Mammary epithelial cell (primary cell): ENCODE measurements around the gene GJB3.

Experiments used
- EZH2 ChIP-seq: IDR thresholded peaks from 2 replicates; pipeline ENCODE4 v1.6.1; 2012; ENCODE audit warnings: low read length, inconsistent platforms, borderline replicate concordance
- TF ChIP-seq, protein P1 (sequence below), 2 donors: IDR thresholded peaks in 1 of 2; conservative IDR thresholded peaks in 1 of 2; 2 replicates each; pipeline ENCODE4 v1.5.1; 2011 to 2012; ENCODE audit warnings: inconsistent platforms in 2 of 2, low read length in 2 of 2, mild to moderate bottlenecking in 2 of 2, control low read depth in 1 of 2, low read depth in 1 of 2; ENCODE audit not compliant: insufficient read depth in 1 of 2; ENCODE audit errors: extremely low read depth in 1 of 2

DNA sequence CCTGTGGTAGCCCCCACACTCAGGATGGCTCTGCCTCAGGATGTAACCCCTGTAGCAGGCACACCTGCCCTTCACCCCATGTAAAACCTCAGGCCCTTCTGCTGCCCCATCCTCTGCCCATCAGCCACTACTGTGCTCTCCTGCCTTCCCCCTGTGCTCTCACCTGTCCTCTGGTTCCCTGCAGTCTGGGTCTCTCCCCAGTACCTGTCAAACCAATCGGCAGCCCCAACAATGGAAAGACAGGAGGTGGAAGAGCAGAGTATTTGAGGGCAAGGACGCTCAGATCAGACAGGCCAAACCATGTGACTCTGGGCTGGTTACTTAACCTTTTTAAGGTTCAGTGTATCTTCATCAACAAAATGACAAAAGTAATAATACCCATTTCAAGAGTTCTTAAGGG lies 47.6 kb downstream of the GJB3 start:
- TF ChIP-seq, protein P1, sequence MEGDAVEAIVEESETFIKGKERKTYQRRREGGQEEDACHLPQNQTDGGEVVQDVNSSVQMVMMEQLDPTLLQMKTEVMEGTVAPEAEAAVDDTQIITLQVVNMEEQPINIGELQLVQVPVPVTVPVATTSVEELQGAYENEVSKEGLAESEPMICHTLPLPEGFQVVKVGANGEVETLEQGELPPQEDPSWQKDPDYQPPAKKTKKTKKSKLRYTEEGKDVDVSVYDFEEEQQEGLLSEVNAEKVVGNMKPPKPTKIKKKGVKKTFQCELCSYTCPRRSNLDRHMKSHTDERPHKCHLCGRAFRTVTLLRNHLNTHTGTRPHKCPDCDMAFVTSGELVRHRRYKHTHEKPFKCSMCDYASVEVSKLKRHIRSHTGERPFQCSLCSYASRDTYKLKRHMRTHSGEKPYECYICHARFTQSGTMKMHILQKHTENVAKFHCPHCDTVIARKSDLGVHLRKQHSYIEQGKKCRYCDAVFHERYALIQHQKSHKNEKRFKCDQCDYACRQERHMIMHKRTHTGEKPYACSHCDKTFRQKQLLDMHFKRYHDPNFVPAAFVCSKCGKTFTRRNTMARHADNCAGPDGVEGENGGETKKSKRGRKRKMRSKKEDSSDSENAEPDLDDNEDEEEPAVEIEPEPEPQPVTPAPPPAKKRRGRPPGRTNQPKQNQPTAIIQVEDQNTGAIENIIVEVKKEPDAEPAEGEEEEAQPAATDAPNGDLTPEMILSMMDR (conservative IDR thresholded peaks at IDR 0.05 in 1 of 2, IDR thresholded peaks at IDR 0.05 in 1 of 2; ENCODE audit: extremely low read depth in 1 of 2, insufficient read depth in 1 of 2, low read depth in 1 of 2, low read length in 2 of 2) = no peak
- TF ChIP-seq EZH2 = no peak
